Neural cell (in vitro differentiated cells): ENCODE measurements around the gene MCCC1.

Experiments
- CTCF ChIP-seq: fragments of 450-650 bp; IDR thresholded peaks from 2 replicates; pipeline ENCODE4 v1.5.1; 2014; ENCODE audit warnings: antibody characterized with exemption, mild to moderate bottlenecking, moderate library complexity; ENCODE audit not compliant: poor library complexity, severe bottlenecking
- EP300 ChIP-seq: fragments of 450-650 bp; conservative IDR thresholded peaks from 2 replicates; pipeline ENCODE4 v1.6.1; 2014; ENCODE audit warnings: antibody characterized with exemption, mild to moderate bottlenecking, moderate library complexity; ENCODE audit not compliant: poor library complexity, severe bottlenecking
- EZH2 ChIP-seq: fragments of 200-600, 300-800 bp; shearing (Covaris generic), sonication (generic); IDR thresholded peaks from 2 replicates; pipeline ENCODE4 v1.6.1; 2014; ENCODE audit warnings: antibody characterized with exemption, low read length, borderline replicate concordance, mild to moderate bottlenecking; ENCODE audit not compliant: insufficient read depth, poor library complexity, severe bottlenecking
- POLR2AphosphoS5 ChIP-seq: IDR thresholded peaks from 2 replicates; pipeline ENCODE4 v1.6.1; 2012
- REST ChIP-seq: IDR thresholded peaks from 2 replicates; pipeline ENCODE4 v1.6.1; 2012; ENCODE audit warnings: borderline replicate concordance
- SMC3 ChIP-seq: fragments of 450-650 bp; conservative IDR thresholded peaks from 2 replicates; pipeline ENCODE4 v1.6.1; 2014; ENCODE audit warnings: antibody characterized with exemption, mild to moderate bottlenecking, moderate library complexity; ENCODE audit not compliant: poor library complexity
- TAF1 ChIP-seq: IDR thresholded peaks from 2 replicates; pipeline ENCODE4 v1.6.1; 2012; ENCODE audit warnings: low read depth

DNA sequence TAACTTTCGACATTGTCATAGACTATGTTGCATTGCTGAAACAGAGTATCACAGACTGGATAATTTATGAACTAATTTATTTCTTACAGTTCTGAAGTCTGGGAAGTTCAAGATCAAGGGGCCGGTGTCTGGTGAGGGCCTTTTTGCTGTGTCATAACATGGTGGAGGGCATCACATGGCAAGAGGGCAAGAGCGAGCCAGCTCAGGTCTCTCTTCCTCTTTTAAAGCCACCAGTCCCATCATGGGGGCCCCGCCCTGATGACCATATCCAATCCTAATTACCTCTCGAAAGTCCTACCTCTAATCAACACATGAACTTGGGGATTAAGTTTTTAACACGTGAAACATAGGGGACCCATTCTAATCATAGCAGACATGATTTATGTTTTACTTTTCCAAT lies 85.4 kb downstream of the MCCC1 start:
- no peak for TF ChIP-seq EZH2
- no peak for TF ChIP-seq CTCF
- no peak for TF ChIP-seq POLR2AphosphoS5
- no peak for TF ChIP-seq TAF1
- TF ChIP-seq SMC3, result no peak
- no peak for TF ChIP-seq REST
- TF ChIP-seq EP300, result no peak
